K562 (cell line): Measurements from ENCODE around the gene VEGFA. TPM values are rescaled to one million over a fixed set of nuclear protein-coding genes. Genes with fewer than 3 reads are reported as not detected.

ENCODE experiments used
- ATAC-seq: fragments of 200-7000 bp; cut with Tn5 transposase; 3 replicates; pipeline ENCODE4 v1.9.1; 2020; ENCODE audit warnings: moderate library complexity
- BruUV-seq: library from RNA; stranded (reverse); fragments of 400-500 nt; replicated peaks from 2 replicates; lab custom pipeline; 2021; lab: Mats Ljungman, UMichigan
- CTCF ChIA-PET: fragments of 300-600 bp; formaldehyde crosslinking; extraction: SDS; loops from one replicate; lab custom pipeline; 2021; ENCODE audit warnings: low intra/inter-chr PET ratio; lab: Yijun Ruan, JAX
- POLR2A ChIA-PET: fragments of 300-600, 350-650 bp; sonication (Branson Sonifier 250); formaldehyde crosslinking; extraction: SDS; loops from one replicate; lab custom pipeline; 2021; ENCODE audit warnings: antibody characterized with exemption, inconsistent platforms; lab: Yijun Ruan, JAX
- DNase-seq, 4 experiments: peaks; one replicate each; pipeline versions ENCODE4 v3.0.0 to v3.0.0-alpha.2; 2011 to 2018; ENCODE audit warnings: low spot score in 3 of 4, mixed read lengths in 3 of 4; ENCODE audit errors: extremely low read depth in 1 of 4
- FAIRE-seq: peaks from 2 replicates; lab custom pipeline; 2011; peaks lifted over from hg19 to GRCh38; lab: Jason Lieb, UNC
- H2AFZ ChIP-seq: 2 replicates; pipeline ENCODE4 v1.6.0; 2011; ENCODE audit warnings: low read depth, low read length, control low read depth, inconsistent platforms
- H3K27ac ChIP-seq: fragments of 200-600 bp; 3 replicates; pipeline ENCODE4 v1.8.0; 2011; ENCODE audit warnings: low read depth, mild to moderate bottlenecking, control low read depth, inconsistent platforms, low read length, moderate library complexity, mixed read lengths; ENCODE audit errors: extremely low read depth
- H3K27me3 ChIP-seq, 2 experiments: fragments of 300-600 bp in 1 of 2; 2 replicates in 1 of 2; 3 replicates in 1 of 2; pipeline versions ENCODE4 v1.6.0 to v1.8.0; 2011; ENCODE audit warnings: inconsistent platforms in 2 of 2, low read length in 2 of 2, mild to moderate bottlenecking in 1 of 2, mixed read lengths in 1 of 2, moderate library complexity in 1 of 2; ENCODE audit not compliant: control insufficient read depth in 2 of 2, insufficient read depth in 2 of 2
- H3K36me3 ChIP-seq: fragments of 300-600 bp; 3 replicates; pipeline ENCODE4 v1.8.0; 2011; ENCODE audit warnings: mild to moderate bottlenecking, low read length, inconsistent platforms; ENCODE audit not compliant: control insufficient read depth, insufficient read depth
- H3K4me1 ChIP-seq, 2 experiments: fragments of 200-600 bp in 1 of 2; replicated peaks in 1 of 2; 2 replicates in 1 of 2; 3 replicates in 1 of 2; pipeline versions ENCODE4 v1.5.1 to v1.8.0; 2011; ENCODE audit warnings: inconsistent platforms in 2 of 2, low read length in 2 of 2, mild to moderate bottlenecking in 1 of 2, mixed read lengths in 1 of 2, moderate library complexity in 1 of 2; ENCODE audit not compliant: control insufficient read depth in 2 of 2, insufficient read depth in 2 of 2
- H3K4me2 ChIP-seq: 2 replicates; pipeline ENCODE4 v1.6.1; 2011; ENCODE audit warnings: low read length, control low read depth, inconsistent platforms, mixed read lengths; ENCODE audit not compliant: insufficient read depth
- H3K4me3 ChIP-seq: fragments of 200-600 bp; sonication (generic), shearing (Covaris generic); 2 replicates; pipeline ENCODE4 v1.5.1; 2016; ENCODE audit warnings: control low read depth, inconsistent platforms
- H3K79me2 ChIP-seq: fragments of 200-600 bp; 3 replicates; pipeline ENCODE4 v1.8.0; 2011; ENCODE audit warnings: low read length, inconsistent platforms; ENCODE audit not compliant: control insufficient read depth, insufficient read depth
- H3K9ac ChIP-seq, 2 experiments: 2 replicates each; pipeline versions ENCODE4 v1.6.0 to v1.6.1; 2011; ENCODE audit warnings: low read depth in 2 of 2, low read length in 2 of 2, control low read depth in 1 of 2, inconsistent platforms in 1 of 2, mild to moderate bottlenecking in 1 of 2, mixed read lengths in 1 of 2; ENCODE audit not compliant: insufficient read depth in 1 of 2
- H3K9me1 ChIP-seq: one replicate; pipeline ENCODE4 v1.6.0; 2011; ENCODE audit warnings: inconsistent platforms, mild to moderate bottlenecking, low read length, moderate library complexity; ENCODE audit not compliant: control insufficient read depth, insufficient read depth
- H3K9me3 ChIP-seq: replicated peaks from 2 replicates; pipeline ENCODE4 v1.5.1; 2011; ENCODE audit warnings: low read depth, low read length, inconsistent platforms; ENCODE audit not compliant: control insufficient read depth, insufficient read depth
- H4K20me1 ChIP-seq: replicated peaks from 2 replicates; pipeline ENCODE4 v1.6.1; 2011; ENCODE audit warnings: low read length, inconsistent platforms, mixed read lengths; ENCODE audit not compliant: control insufficient read depth, insufficient read depth
- ATF2 ChIP-seq: sonication (generic); formaldehyde crosslinking; IDR thresholded peaks from 2 replicates; pipeline ENCODE4 v1.8.1; 2022; ENCODE audit warnings: missing genetic modification reagents
- KDM1A ChIP-seq, 2 experiments: fragments of 450-650 bp; IDR thresholded peaks; 2 replicates each; pipeline ENCODE4 v1.6.1; 2016; ENCODE audit warnings: mild to moderate bottlenecking in 2 of 2
- RREB1 ChIP-seq: fragments of 250-450 bp; sonication (Bioruptor Pico); IDR thresholded peaks from 2 replicates; pipeline ENCODE4 v1.4.0; 2020
- ZC3H8 ChIP-seq: fragments of 450-650 bp; IDR thresholded peaks from 2 replicates; pipeline ENCODE4 v1.6.1; 2017
- ZNF41 ChIP-seq: fragments of 250-450 bp; sonication (Bioruptor Pico); conservative IDR thresholded peaks from 2 replicates; pipeline ENCODE4 v1.4.0; 2020; ENCODE audit warnings: mild to moderate bottlenecking
- WGBS: fragments of 100-300 bp; shearing (Covaris generic); methylation state at CpG from one replicate; pipeline ENCODE4 v1.1.6; 2016; ENCODE audit warnings: low coverage, mixed read lengths; ENCODE audit not compliant: insufficient coverage; ENCODE audit errors: missing lambda C conversion rate; 5-methylcytosine and 5-hydroxymethylcytosine counted together
- in situ Hi-C: fragments of 300-500 bp; cut with MboI; formaldehyde crosslinking; loops from 4 replicates; pipeline ENCODE4 v1.15.0; 2018; ENCODE audit warnings: inconsistent platforms, mixed read lengths
- intact Hi-C: fragments of 100-400 bp; cut with micrococcal nuclease; formaldehyde crosslinking; loops from 2 replicates; pipeline ENCODE4 v1.14.2; 2022
- polyA plus RNA-seq, 8 experiments: library from polyadenylated mRNA; depleted of rRNA in 4 of 8; stranded (reverse) in 5 of 8; unstranded in 3 of 8; fragments of >200 nt; fragmentation: Nextera tagmentation in 2 of 8; fragmentation: Illumina TruSeq in 1 of 8; extraction: Ambion mirVana in 2 of 8; extraction: Trizol in 1 of 8; gene quantifications; 2 replicates each; pipeline versions ENCODE4 v1.2.1 to v1.2.3, GENCODE V29; 2011 to 2014; ENCODE audit warnings: inconsistent platforms in 1 of 8, missing spikeins in 1 of 8
- total RNA-seq, 7 experiments: library from RNA; depleted of rRNA in 6 of 7; stranded (reverse); fragments of >200 nt in 6 of 7; fragmentation: Illumina TruSeq in 2 of 7; extraction: Trizol in 2 of 7; gene quantifications; 2 replicates each; pipeline versions ENCODE4 v1.2.1 to v1.2.3, GENCODE V29; 2011 to 2021; ENCODE audit warnings: low replicate concordance in 1 of 7
- TF ChIP-seq, protein P1 (sequence below), 2 experiments: fragments of 450-650 bp in 1 of 2; IDR thresholded peaks; 2 replicates each; pipeline ENCODE4 v1.6.1; 2011 to 2017; ENCODE audit warnings: low read depth in 2 of 2, antibody characterized with exemption in 1 of 2, borderline replicate concordance in 1 of 2, low read length in 1 of 2, mild to moderate bottlenecking in 1 of 2, mixed read lengths in 1 of 2; ENCODE audit not compliant: control insufficient read depth in 1 of 2
- TF ChIP-seq, protein P2 (sequence below): fragments of 200-400 bp; formaldehyde crosslinking; IDR thresholded peaks from 2 replicates; pipeline ENCODE4 v1.6.1; 2017; ENCODE audit warnings: mild to moderate bottlenecking, low read depth, low read length, moderate library complexity

Gene VEGFA
- total and polyA plus RNA-seq, 9 of the 15 experiments (the other 6 are each of a cell fraction or from before 2014, with no cell fraction given), result 14.0 to 271 (median 124) TPM

GRCh38 chr6:43803055-43803782 lies 33.2 kb downstream of the VEGFA start:
- CTCF ChIA-PET, result interaction anchor here (0.7 kb wide), 1 partner anchor 33 kb away, joined by 3 read pairs; no protein-coding TSS in a partner anchor
- TF ChIP-seq ATF2 (no peak), ZC3H8 (no peak), KDM1A (IDR thresholded peaks at IDR 0.05) (peak; percentile 62 to 63; a peak in 3 of 4 replicates), RREB1 (CRISPR knock-in tag) (no peak), ZNF41 (no peak)
- TF ChIP-seq, protein P1, sequence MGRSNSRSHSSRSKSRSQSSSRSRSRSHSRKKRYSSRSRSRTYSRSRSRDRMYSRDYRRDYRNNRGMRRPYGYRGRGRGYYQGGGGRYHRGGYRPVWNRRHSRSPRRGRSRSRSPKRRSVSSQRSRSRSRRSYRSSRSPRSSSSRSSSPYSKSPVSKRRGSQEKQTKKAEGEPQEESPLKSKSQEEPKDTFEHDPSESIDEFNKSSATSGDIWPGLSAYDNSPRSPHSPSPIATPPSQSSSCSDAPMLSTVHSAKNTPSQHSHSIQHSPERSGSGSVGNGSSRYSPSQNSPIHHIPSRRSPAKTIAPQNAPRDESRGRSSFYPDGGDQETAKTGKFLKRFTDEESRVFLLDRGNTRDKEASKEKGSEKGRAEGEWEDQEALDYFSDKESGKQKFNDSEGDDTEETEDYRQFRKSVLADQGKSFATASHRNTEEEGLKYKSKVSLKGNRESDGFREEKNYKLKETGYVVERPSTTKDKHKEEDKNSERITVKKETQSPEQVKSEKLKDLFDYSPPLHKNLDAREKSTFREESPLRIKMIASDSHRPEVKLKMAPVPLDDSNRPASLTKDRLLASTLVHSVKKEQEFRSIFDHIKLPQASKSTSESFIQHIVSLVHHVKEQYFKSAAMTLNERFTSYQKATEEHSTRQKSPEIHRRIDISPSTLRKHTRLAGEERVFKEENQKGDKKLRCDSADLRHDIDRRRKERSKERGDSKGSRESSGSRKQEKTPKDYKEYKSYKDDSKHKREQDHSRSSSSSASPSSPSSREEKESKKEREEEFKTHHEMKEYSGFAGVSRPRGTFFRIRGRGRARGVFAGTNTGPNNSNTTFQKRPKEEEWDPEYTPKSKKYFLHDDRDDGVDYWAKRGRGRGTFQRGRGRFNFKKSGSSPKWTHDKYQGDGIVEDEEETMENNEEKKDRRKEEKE (IDR thresholded peaks at IDR 0.05; ENCODE audit: borderline replicate concordance in 1 of 2, control insufficient read depth in 1 of 2, low read depth in 2 of 2, low read length in 1 of 2), result no peak
- TF ChIP-seq, protein P2, sequence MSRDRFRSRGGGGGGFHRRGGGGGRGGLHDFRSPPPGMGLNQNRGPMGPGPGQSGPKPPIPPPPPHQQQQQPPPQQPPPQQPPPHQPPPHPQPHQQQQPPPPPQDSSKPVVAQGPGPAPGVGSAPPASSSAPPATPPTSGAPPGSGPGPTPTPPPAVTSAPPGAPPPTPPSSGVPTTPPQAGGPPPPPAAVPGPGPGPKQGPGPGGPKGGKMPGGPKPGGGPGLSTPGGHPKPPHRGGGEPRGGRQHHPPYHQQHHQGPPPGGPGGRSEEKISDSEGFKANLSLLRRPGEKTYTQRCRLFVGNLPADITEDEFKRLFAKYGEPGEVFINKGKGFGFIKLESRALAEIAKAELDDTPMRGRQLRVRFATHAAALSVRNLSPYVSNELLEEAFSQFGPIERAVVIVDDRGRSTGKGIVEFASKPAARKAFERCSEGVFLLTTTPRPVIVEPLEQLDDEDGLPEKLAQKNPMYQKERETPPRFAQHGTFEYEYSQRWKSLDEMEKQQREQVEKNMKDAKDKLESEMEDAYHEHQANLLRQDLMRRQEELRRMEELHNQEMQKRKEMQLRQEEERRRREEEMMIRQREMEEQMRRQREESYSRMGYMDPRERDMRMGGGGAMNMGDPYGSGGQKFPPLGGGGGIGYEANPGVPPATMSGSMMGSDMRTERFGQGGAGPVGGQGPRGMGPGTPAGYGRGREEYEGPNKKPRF, result no peak

More at GRCh38 chr6:43803055-43803782, 33.2 kb downstream of the VEGFA start:
- DNase-seq, result peak in 2 of 4 experiments; percentile 33 to 58
- no peaks in the 10 kb centered on the region for H3K79me2 ChIP-seq
- H3K36me3 ChIP-seq, result no peaks in the 10 kb centered on the region
- in situ Hi-C loops (no loop called here), intact Hi-C loops (no loop called here)
- peaks cover 10% of the 10 kb centered on the region for H3K9me1 ChIP-seq
- 6% methylated on average over 6 of the region's 6 CpGs for WGBS
- H4K20me1 ChIP-seq, result peaks cover 9% of the 10 kb centered on the region
- H3K4me1 ChIP-seq, result peaks cover 42 to 56% of the 10 kb centered on the region in 2 experiments
- no TSS peak for BruUV-seq
- H3K27me3 ChIP-seq, result no peaks in the 10 kb centered on the region
- H3K9me3 ChIP-seq, result no peaks in the 10 kb centered on the region
- H3K4me2 ChIP-seq, result peak overlapping the region; percentile 44
- peak overlapping the region; percentile 9 to 22; a peak in 2 of 4 replicates for H3K9ac ChIP-seq
- H3K27ac ChIP-seq, result peak overlapping the region; percentile 31; the same call in 2 of the 3 replicates
- peak; percentile 71 for FAIRE-seq
- POLR2A ChIA-PET, result interaction anchor here (0.6 to 2.1 kb wide), 5 partner anchors 9 to 287 kb away, joined by 3 to 6 read pairs (median 3); no protein-coding TSS in a partner anchor
- ATAC-seq, result peak; percentile 4; the same call in 2 of the 3 replicates
- H2AFZ ChIP-seq, result peak overlapping the region; percentile 3; the same call in 1 of the 2 replicates
- no peak overlapping the region for H3K4me3 ChIP-seq
